Right lobe of liver (tissue), 6 donors: ENCODE measurements around the gene ALG9. TPM values are rescaled to one million over a fixed set of nuclear protein-coding genes. Genes with fewer than 3 reads are reported as not detected.

ENCODE experiments used
- ATAC-seq, 4 donors: fragments of 200-7000 bp; cut with Tn5 transposase; one replicate each; pipeline ENCODE4 v1.9.1; 2020; ENCODE audit warnings: mild to moderate bottlenecking in 4 of 4, moderate library complexity in 4 of 4
- DNase-seq, 3 donors: peaks; one replicate each; pipeline ENCODE4 v3.0.0-alpha.2; 2020
- H3K27ac ChIP-seq, 3 donors: fragments of 200-600 bp; one replicate each; pipeline ENCODE4 v1.8.0; 2022
- H3K27me3 ChIP-seq, 2 donors: fragments of 200-600 bp; one replicate each; pipeline ENCODE4 v1.8.0; 2022
- H3K36me3 ChIP-seq, 4 donors: fragments of 200-600 bp; sonication (generic) in 1 of 4; one replicate each; pipeline versions ENCODE4 v1.5.1 to v1.8.0; 2017 to 2022; ENCODE audit warnings: control low read depth in 1 of 4
- H3K4me1 ChIP-seq, 4 donors: fragments of 200-600 bp; sonication (generic) in 1 of 4; one replicate each; pipeline versions ENCODE4 v1.5.1 to v1.8.0; 2017 to 2022; ENCODE audit warnings: control low read depth in 1 of 4
- H3K4me3 ChIP-seq, 3 donors: fragments of 200-600 bp; one replicate each; pipeline ENCODE4 v1.8.0; 2022
- H3K9me3 ChIP-seq, 4 donors: fragments of 200-600 bp; sonication (generic) in 1 of 4; one replicate each; pipeline versions ENCODE4 v1.5.1 to v1.8.0; 2017 to 2022; ENCODE audit warnings: control low read depth in 1 of 4
- CTCF ChIP-seq, 4 donors: fragments of 200-600 bp in 3 of 4; fragments of 450-650 bp in 1 of 4; IDR thresholded peaks; one replicate each; pipeline versions ENCODE4 v1.5.1 to v1.8.0; 2016 to 2022; ENCODE audit warnings: antibody characterized with exemption in 4 of 4, mild to moderate bottlenecking in 2 of 4
- POLR2A ChIP-seq: fragments of 450-650 bp; IDR thresholded peaks from one replicate; pipeline ENCODE4 v1.6.1; 2017; ENCODE audit warnings: antibody characterized with exemption, mild to moderate bottlenecking
- WGBS: methylation state at CpG from one replicate; pipeline ENCODE4 v1.1.6; 2018; ENCODE audit warnings: low coverage, low lambda C conversion rate; ENCODE audit not compliant: insufficient coverage; ENCODE audit errors: missing lambda C conversion rate; 5-methylcytosine and 5-hydroxymethylcytosine counted together
- intact Hi-C, 2 donors: fragments of 100-400 bp; cut with DNase I; formaldehyde crosslinking; loops; one replicate each; pipeline versions ENCODE4 v1.11.2 to v1.14.1; 2022
- total RNA-seq, 6 experiments: library from RNA; depleted of rRNA in 2 of 6; stranded (reverse); fragments of >200 nt in 2 of 6; fragmentation: NEBNext Ultra II Directional in 3 of 6; extraction: Animal tissue kit (Norgen Biotek cat#: 25700) in 3 of 6; gene quantifications; one replicate each; pipeline versions ENCODE4 v1.1.0 to v1.2.4, GENCODE V29; 2016 to 2023
- donor health status: DM: no; HTN: yes; CAD: no.
- donor health status: DM: no; HTN: no; CAD: no.
- donor health status: DM: no; HTN: no; CAD: no.
- donor health status: DM: no; HTN: yes; CAD: no.
- donor health status: DM: no; HTN: yes; CAD: no.

ALG9 gene
- total RNA-seq, 6 experiments from 2014 or later: 15.0 to 20.8 (median 18.2) TPM

GRCh38 chr11:111917788-111918187 lies 46.4 kb upstream of the ALG9 start:
- Histone ChIP-seq H3K27me3 (no peaks in the 10 kb centered on the region), H3K4me1 (peaks cover 0 to 23% (median 3%) of the 10 kb centered on the region in 4 donors), H3K9me3 (no peaks in the 10 kb centered on the region), H3K27ac (peak overlapping the region in 2 of 3 donors; percentile 61 to 89), H3K4me3 (no peak overlapping the region), H3K36me3 (no peaks in the 10 kb centered on the region)
- no peak for ATAC-seq
- DNase-seq: no peak
- intact Hi-C loops: no loop called here
- WGBS: 82% methylated on average over 3 of the region's 3 CpGs
- TF ChIP-seq POLR2A (no peak), CTCF (IDR thresholded peaks at IDR 0.05) (no peak)

GRCh38 chr11:111917312-111917711 lies 45.9 kb upstream of the ALG9 start:
- Histone ChIP-seq H3K27me3 (no peaks in the 10 kb centered on the region), H3K9me3 (no peaks in the 10 kb centered on the region), H3K4me3 (no peak overlapping the region), H3K36me3 (no peaks in the 10 kb centered on the region), H3K4me1 (peaks cover 0 to 18% (median 2%) of the 10 kb centered on the region in 4 donors), H3K27ac (peak overlapping the region in 2 of 3 donors; percentile 61 to 89)
- no peak for TF ChIP-seq CTCF (IDR thresholded peaks at IDR 0.05)
- TF ChIP-seq POLR2A: no peak
- DNase-seq (no peak), ATAC-seq (no peak)
- intact Hi-C loops: no loop called here
- 93% methylated on average over 2 of the region's 2 CpGs for WGBS

GRCh38 chr11:111916768-111917167 lies 45.4 kb upstream of the ALG9 start:
- Histone ChIP-seq H3K27ac (no peak overlapping the region), H3K4me1 (peaks cover 0 to 16% (median 2%) of the 10 kb centered on the region in 4 donors), H3K4me3 (no peak overlapping the region), H3K36me3 (no peaks in the 10 kb centered on the region), H3K27me3 (no peaks in the 10 kb centered on the region), H3K9me3 (no peaks in the 10 kb centered on the region)
- 100% methylated on average over 1 of the region's 1 CpG for WGBS
- TF ChIP-seq CTCF (IDR thresholded peaks at IDR 0.05): no peak
- TF ChIP-seq POLR2A: no peak
- ATAC-seq (no peak), DNase-seq (no peak)
- intact Hi-C loops: no loop called here

GRCh38 chr11:111913997-111914396 lies 42.6 kb upstream of the ALG9 start:
- Histone ChIP-seq H3K9me3 (no peaks in the 10 kb centered on the region), H3K27ac (peak overlapping the region in 2 of 3 donors; percentile 49 to 60), H3K36me3 (no peaks in the 10 kb centered on the region), H3K27me3 (no peaks in the 10 kb centered on the region), H3K4me1 (peaks cover 0 to 10% (median 2%) of the 10 kb centered on the region in 4 donors), H3K4me3 (no peak overlapping the region)
- no peak for ATAC-seq
- intact Hi-C loops: no loop called here
- TF ChIP-seq POLR2A: no peak
- no peak for TF ChIP-seq CTCF (IDR thresholded peaks at IDR 0.05)
- WGBS: 32% methylated on average over 3 of the region's 4 CpGs
- no peak for DNase-seq
